Ovary (tissue), 3 donors: ENCODE data around the gene SOX2.
A peak's percentile ranks its signal among the peaks of the same experiment; 100 is the strongest.

Experiments used
- CTCF ChIP-seq, 3 donors: fragments of 450-650 bp in 2 of 3; fragments of 200-600 bp in 1 of 3; IDR thresholded peaks; one replicate each; pipeline versions ENCODE4 v1.5.1 to v1.8.0; 2016 to 2022; ENCODE audit warnings: antibody characterized with exemption in 3 of 3, mild to moderate bottlenecking in 1 of 3
- EP300 ChIP-seq: sonication (generic); formaldehyde crosslinking; IDR thresholded peaks from one replicate; pipeline ENCODE4 v1.6.1; 2017; ENCODE audit warnings: antibody characterized with exemption
- POLR2A ChIP-seq: fragments of 450-650 bp; IDR thresholded peaks from one replicate; pipeline ENCODE4 v1.6.1; 2017; ENCODE audit warnings: antibody characterized with exemption, mild to moderate bottlenecking, moderate library complexity
- donor health status: DM: no; HTN: no; CAD: no.

- TF ChIP-seq CTCF (IDR thresholded peaks at IDR 0.05) (peak in 1 of 3 donors; percentile 30), POLR2A (no peak), EP300 (no peak)
These were observed 16.7 kb upstream of the SOX2 start for GRCh38 chr3:181694805-181695660.
